Esophagus squamous epithelium (tissue), 5 donors: ENCODE measurements around the gene RNF115. TPM values are rescaled to one million over a fixed set of nuclear protein-coding genes. Genes with fewer than 3 reads are reported as not detected.
"Not testable (repeated sequence)": the region's sequence is repeated elsewhere in the genome, so short reads cannot be mapped to it uniquely, and the experiment has no call there.

Source experiments
- DNase-seq: peaks from one replicate; lab custom pipeline; 2025; lab: John Stamatoyannopoulos, UW
- H3K27ac ChIP-seq, 4 donors: fragments of 200-600 bp; sonication (generic); one replicate each; pipeline ENCODE4 v1.5.1; 2016 to 2019; ENCODE audit warnings: mild to moderate bottlenecking in 1 of 4
- H3K27me3 ChIP-seq, 4 donors: fragments of 200-600 bp; sonication (generic); 1 replicate in 3 of 4; 2 replicates in 1 of 4; pipeline versions ENCODE4 v1.5.1 to v1.6.0; 2017 to 2021; ENCODE audit warnings: antibody characterized with exemption in 1 of 4
- H3K36me3 ChIP-seq, 3 donors: fragments of 200-600 bp; sonication (generic); one replicate each; pipeline ENCODE4 v1.5.1; 2016 to 2019
- H3K4me1 ChIP-seq, 3 donors: fragments of 200-600 bp; sonication (generic); one replicate each; pipeline ENCODE4 v1.5.1; 2017 to 2019
- H3K4me3 ChIP-seq, 4 donors: fragments of 200-600 bp; sonication (generic); 1 replicate in 3 of 4; 2 replicates in 1 of 4; pipeline ENCODE4 v1.5.1; 2016 to 2019; ENCODE audit warnings: mild to moderate bottlenecking in 2 of 4, moderate library complexity in 1 of 4
- H3K9me3 ChIP-seq, 3 donors: fragments of 200-600 bp; sonication (generic); one replicate each; pipeline ENCODE4 v1.5.1; 2016 to 2019
- CTCF ChIP-seq, 6 experiments: fragments of 450-650 bp in 4 of 6; fragments of 200-600 bp in 2 of 6; sonication (generic) in 2 of 6; IDR thresholded peaks; one replicate each; pipeline ENCODE4 v1.5.1; 2016 to 2019; ENCODE audit warnings: antibody characterized with exemption in 6 of 6, mild to moderate bottlenecking in 4 of 6, moderate library complexity in 4 of 6
- POLR2A ChIP-seq, 4 donors: fragments of 450-650 bp; IDR thresholded peaks; one replicate each; pipeline ENCODE4 v1.6.1; 2017; ENCODE audit warnings: antibody characterized with exemption in 4 of 4, mild to moderate bottlenecking in 4 of 4, moderate library complexity in 3 of 4
- WGBS, 2 donors: methylation state at CpG; one replicate each; pipeline ENCODE4 v1.1.5; 2018; 5-methylcytosine and 5-hydroxymethylcytosine counted together
- intact Hi-C: fragments of 100-400 bp; cut with DNase I; formaldehyde crosslinking; loops from one replicate; pipeline ENCODE4 v1.15.0; 2022
- total RNA-seq, 4 donors: library from RNA; depleted of rRNA; stranded (reverse); fragments of >200 nt; gene quantifications; one replicate each; pipeline ENCODE4 v1.1.0, GENCODE V29; 2016
- donor health status: DM: yes; HTN: yes; CAD: no.

The RNF115 gene
- total RNA-seq, 4 donors from 2014 or later: 4.3 to 17.5 (median 6.1) TPM

- intact Hi-C loops: loop anchor here (5.0 kb wide), 1 partner anchor 167 kb away; no protein-coding TSS in a partner anchor
- peak within 1 kb of the TSS; percentile 72 to 87 (median 78) for H3K27ac ChIP-seq
- H3K27me3 ChIP-seq: no peaks in the 10 kb centered on the region
- H3K36me3 ChIP-seq: peaks cover 15 to 65% (median 27%) of the 10 kb centered on the region in 3 donors
- no peaks in the 10 kb centered on the region for H3K9me3 ChIP-seq
- WGBS, 2 donors: 0 to 4% methylated on average over 9 to 14 of the region's 50 CpGs
- DNase-seq: peak; percentile 26
- peaks cover 10 to 22% (median 16%) of the 10 kb centered on the region in 3 donors for H3K4me1 ChIP-seq
- TF ChIP-seq CTCF (IDR thresholded peaks at IDR 0.05) (peak; percentile 82 to 96 (median 89)), POLR2A (IDR thresholded peaks at IDR 0.05) (peak in 1 of 4 donors; percentile 17)
- peak within 1 kb of the TSS; percentile 49 to 74 (median 60) for H3K4me3 ChIP-seq
Measured at GRCh38 chr1:145845514-145846161, 21.7 kb upstream of the RNF115 start, which contains the start of gene NUDT17. TSS of gene NUDT17 (plus strand) at chr1:145845630. CDS start at chr1:145845641, 11 bp downstream.

- Histone ChIP-seq H3K9me3 (no peaks in the 10 kb centered on the region), H3K27me3 (no peaks in the 10 kb centered on the region), H3K36me3 (peaks cover 12 to 65% (median 22%) of the 10 kb centered on the region in 3 donors), H3K27ac (peak overlapping the region; percentile 72 to 87 (median 78)), H3K4me1 (peaks cover 10 to 22% (median 16%) of the 10 kb centered on the region in 3 donors), H3K4me3 (peak overlapping the region; percentile 49 to 74 (median 60))
- TF ChIP-seq POLR2A (IDR thresholded peaks at IDR 0.05) (no peak), CTCF (IDR thresholded peaks at IDR 0.05) (no peak)
- no peak for DNase-seq
- intact Hi-C loops: loop anchor here (5.0 kb wide), 1 partner anchor 167 kb away; no protein-coding TSS in a partner anchor
- WGBS, 2 donors: 6 to 8% methylated on average over 4 of the region's 4 CpGs
Measured at GRCh38 chr1:145845144-145845513, 21.2 kb upstream of the RNF115 start.

- Histone ChIP-seq H3K27ac (no peak overlapping the region), H3K4me3 (no peak overlapping the region), H3K27me3 (no peaks in the 10 kb centered on the region), H3K9me3 (no peaks in the 10 kb centered on the region), H3K36me3 (peaks cover 21 to 65% (median 29%) of the 10 kb centered on the region in 3 donors), H3K4me1 (peaks cover 10 to 22% (median 16%) of the 10 kb centered on the region in 3 donors)
- no peak for DNase-seq
- intact Hi-C loops: no loop called here
- WGBS, 2 donors: 87 to 90% methylated on average over 3 of the region's 3 CpGs
- no peak for TF ChIP-seq CTCF (IDR thresholded peaks at IDR 0.05)
- no peak for TF ChIP-seq POLR2A (IDR thresholded peaks at IDR 0.05)
Measured at GRCh38 chr1:145843031-145843430, 19.1 kb upstream of the RNF115 start.

GRCh38 chr1:145837656-145838055 lies 13.8 kb upstream of the RNF115 start:
- H3K9me3 ChIP-seq: no peaks in the 10 kb centered on the region
- H3K4me1 ChIP-seq: no peaks in the 10 kb centered on the region
- no peak overlapping the region for H3K27ac ChIP-seq
- peaks cover 31 to 100% (median 66%) of the 10 kb centered on the region in 3 donors for H3K36me3 ChIP-seq
- no peak for TF ChIP-seq POLR2A (IDR thresholded peaks at IDR 0.05)
- no peak for TF ChIP-seq CTCF (IDR thresholded peaks at IDR 0.05)
- H3K27me3 ChIP-seq: no peaks in the 10 kb centered on the region
- intact Hi-C loops: no loop called here
- 94 to 100% methylated on average over 1 of the region's 1 CpG for WGBS, 2 donors
- no peak overlapping the region for H3K4me3 ChIP-seq
- no peak for DNase-seq

- H3K9me3 ChIP-seq, H3K4me3 ChIP-seq, H3K27ac ChIP-seq, H3K4me1 ChIP-seq, intact Hi-C loops, H3K27me3 ChIP-seq, DNase-seq: not testable (repeated sequence)
- H3K36me3 ChIP-seq: peaks cover 16 to 100% (median 56%) of the 10 kb centered on the region in 3 donors
- WGBS, 2 donors: 100% methylated on average over 2 of the region's 2 CpGs
Measured at GRCh38 chr1:145830810-145831209, 6.9 kb upstream of the RNF115 start.
